LNCaP clone FGC (cell line): ENCODE data around the gene OPN1MW3.

ENCODE experiments used
- DNase-seq: peaks from one replicate; pipeline ENCODE4 v3.0.0-alpha.2; 2011; ENCODE audit warnings: low read depth
- H3K4me3 ChIP-seq: 2 replicates; pipeline ENCODE4 v1.5.1; 2011; ENCODE audit warnings: mild to moderate bottlenecking, low read depth, low read length, control low read depth
- CTCF ChIP-seq: IDR thresholded peaks from 2 replicates; pipeline ENCODE4 v1.5.1; 2012; ENCODE audit warnings: mild to moderate bottlenecking; ENCODE audit not compliant: control insufficient read depth, insufficient read depth; ENCODE audit errors: extremely low read depth

The OPN1MW3 gene

GRCh38 chrX:154312116-154312515 lies 54.7 kb downstream of the OPN1MW3 start:
- no peak overlapping the region for H3K4me3 ChIP-seq
- TF ChIP-seq CTCF: no peak

GRCh38 chrX:154313147-154313546 lies 55.8 kb downstream of the OPN1MW3 start:
- no peak for TF ChIP-seq CTCF
- H3K4me3 ChIP-seq: no peak overlapping the region
- DNase-seq: no peak

More at GRCh38 chrX:154312116-154312515, 54.7 kb downstream of the OPN1MW3 start:
- DNase-seq: no peak

GRCh38 chrX:154315416-154315815 lies 58.0 kb downstream of the OPN1MW3 start:
- no peak overlapping the region for H3K4me3 ChIP-seq
- TF ChIP-seq CTCF: no peak
- no peak for DNase-seq

- peak; percentile 15; the same call in 1 of the 2 replicates for TF ChIP-seq CTCF
- DNase-seq: no peak
- H3K4me3 ChIP-seq: no peak overlapping the region
These were observed 60.1 kb downstream of the OPN1MW3 start for GRCh38 chrX:154317391-154317995.

- DNase-seq: no peak
These were observed 63.0 kb downstream of the OPN1MW3 start for GRCh38 chrX:154320406-154320805.

More at GRCh38 chrX:154320406-154320805, 63.0 kb downstream of the OPN1MW3 start:
- H3K4me3 ChIP-seq: no peak overlapping the region
- TF ChIP-seq CTCF: no peak
